ENCODE data around the gene STAC2.

Gene STAC2, protein sequence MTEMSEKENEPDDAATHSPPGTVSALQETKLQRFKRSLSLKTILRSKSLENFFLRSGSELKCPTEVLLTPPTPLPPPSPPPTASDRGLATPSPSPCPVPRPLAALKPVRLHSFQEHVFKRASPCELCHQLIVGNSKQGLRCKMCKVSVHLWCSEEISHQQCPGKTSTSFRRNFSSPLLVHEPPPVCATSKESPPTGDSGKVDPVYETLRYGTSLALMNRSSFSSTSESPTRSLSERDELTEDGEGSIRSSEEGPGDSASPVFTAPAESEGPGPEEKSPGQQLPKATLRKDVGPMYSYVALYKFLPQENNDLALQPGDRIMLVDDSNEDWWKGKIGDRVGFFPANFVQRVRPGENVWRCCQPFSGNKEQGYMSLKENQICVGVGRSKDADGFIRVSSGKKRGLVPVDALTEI

DNA sequence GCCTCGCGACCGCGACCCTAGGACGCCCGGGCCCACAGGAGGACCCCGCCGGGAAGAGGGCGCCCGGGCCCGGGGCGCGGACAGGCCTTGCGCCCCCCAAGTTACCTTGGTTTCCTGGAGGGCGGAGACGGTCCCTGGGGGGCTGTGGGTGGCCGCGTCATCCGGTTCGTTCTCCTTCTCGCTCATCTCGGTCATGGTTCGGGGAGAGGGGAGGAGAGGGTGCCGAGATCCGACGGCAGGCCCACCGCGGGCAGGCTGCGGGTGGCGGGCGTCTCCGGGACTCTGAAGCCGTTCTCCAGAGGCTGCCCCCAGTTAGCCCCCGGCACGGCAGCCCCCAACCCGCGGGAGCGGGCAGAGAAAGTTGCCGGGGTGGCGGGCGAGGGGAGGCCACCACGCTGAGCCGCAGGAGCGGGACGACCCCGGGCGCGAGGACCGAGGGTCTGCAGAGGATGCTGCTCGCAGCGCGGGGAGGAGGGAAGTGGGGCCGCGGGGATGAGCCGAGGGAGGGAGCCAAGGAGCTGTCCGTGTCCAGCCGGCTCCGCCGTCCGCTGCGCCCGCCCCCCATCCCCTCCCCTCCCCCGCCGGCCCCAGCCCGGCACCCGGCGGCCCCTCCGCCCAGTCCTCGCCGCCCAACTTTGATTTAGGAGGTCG is at the start of gene STAC2:
STAC2 (minus strand) TSS at position 638 of the 651 bp plus-strand sequence; CDS start at position 195, 443 bp downstream.
- no peak for DNase-seq (ENCODE audit: low read depth)
- peak within 1 kb of the TSS; percentile 18 for H3K4me3 ChIP-seq (replicated peaks; ENCODE audit: low read depth, low read length)
- TF ChIP-seq, protein P1, sequence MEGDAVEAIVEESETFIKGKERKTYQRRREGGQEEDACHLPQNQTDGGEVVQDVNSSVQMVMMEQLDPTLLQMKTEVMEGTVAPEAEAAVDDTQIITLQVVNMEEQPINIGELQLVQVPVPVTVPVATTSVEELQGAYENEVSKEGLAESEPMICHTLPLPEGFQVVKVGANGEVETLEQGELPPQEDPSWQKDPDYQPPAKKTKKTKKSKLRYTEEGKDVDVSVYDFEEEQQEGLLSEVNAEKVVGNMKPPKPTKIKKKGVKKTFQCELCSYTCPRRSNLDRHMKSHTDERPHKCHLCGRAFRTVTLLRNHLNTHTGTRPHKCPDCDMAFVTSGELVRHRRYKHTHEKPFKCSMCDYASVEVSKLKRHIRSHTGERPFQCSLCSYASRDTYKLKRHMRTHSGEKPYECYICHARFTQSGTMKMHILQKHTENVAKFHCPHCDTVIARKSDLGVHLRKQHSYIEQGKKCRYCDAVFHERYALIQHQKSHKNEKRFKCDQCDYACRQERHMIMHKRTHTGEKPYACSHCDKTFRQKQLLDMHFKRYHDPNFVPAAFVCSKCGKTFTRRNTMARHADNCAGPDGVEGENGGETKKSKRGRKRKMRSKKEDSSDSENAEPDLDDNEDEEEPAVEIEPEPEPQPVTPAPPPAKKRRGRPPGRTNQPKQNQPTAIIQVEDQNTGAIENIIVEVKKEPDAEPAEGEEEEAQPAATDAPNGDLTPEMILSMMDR (IDR thresholded peaks at IDR 0.05; ENCODE audit: low read length, missing control alignments), result no peak

DNA sequence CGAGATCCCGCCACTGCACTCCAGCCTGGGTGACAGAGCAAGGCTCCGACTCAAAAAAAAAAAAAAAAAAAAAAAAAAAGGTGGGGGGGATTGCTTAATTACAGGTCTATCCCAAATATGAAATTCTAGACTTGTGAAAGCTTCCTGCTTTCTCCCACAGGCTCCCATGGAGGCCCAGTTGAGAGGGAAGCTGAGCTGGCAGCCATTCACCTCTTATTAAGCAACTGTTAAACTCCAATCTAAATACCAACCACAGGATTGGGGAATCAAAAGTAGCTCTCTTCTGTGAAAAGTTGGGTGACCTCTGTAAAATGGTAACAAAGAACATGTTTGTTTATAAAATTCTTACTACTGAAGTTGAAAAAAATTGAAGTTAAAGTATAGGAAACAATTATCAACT is 45.8 kb upstream of the STAC2 start:
- DNase-seq (ENCODE audit: low read depth), result peak; percentile 63
- TF ChIP-seq, protein P1 (IDR thresholded peaks at IDR 0.05; ENCODE audit: low read length, missing control alignments), result no peak

DNA sequence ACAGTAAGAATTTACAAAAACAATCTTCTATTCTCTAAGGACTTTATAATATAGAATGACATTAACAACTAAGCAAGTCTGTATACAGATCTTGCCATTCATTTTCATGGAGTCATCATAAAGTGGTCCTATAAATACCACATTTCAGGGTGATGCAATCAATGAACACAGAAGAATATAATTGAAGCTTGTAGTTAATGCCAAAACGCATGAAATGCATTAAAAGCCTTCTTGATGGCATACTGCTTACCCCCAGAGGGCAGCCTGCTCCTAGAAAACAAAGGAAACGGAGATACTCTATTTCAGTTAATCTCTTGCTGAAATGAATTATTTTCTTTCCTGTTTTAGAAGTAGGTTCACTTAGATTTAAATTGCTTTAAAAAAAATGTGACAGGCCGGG is 45.2 kb upstream of the STAC2 start:
- no peak overlapping the region for H3K4me3 ChIP-seq (replicated peaks; ENCODE audit: low read depth, low read length)
- TF ChIP-seq, protein P1 (IDR thresholded peaks at IDR 0.05; ENCODE audit: low read length, missing control alignments), result peak; percentile 59
- DNase-seq (ENCODE audit: low read depth), result peak; percentile 74

More for the DNA sequence above, 45.8 kb upstream of the STAC2 start:
- H3K4me3 ChIP-seq (replicated peaks; ENCODE audit: low read depth, low read length), result no peak overlapping the region

DNA sequence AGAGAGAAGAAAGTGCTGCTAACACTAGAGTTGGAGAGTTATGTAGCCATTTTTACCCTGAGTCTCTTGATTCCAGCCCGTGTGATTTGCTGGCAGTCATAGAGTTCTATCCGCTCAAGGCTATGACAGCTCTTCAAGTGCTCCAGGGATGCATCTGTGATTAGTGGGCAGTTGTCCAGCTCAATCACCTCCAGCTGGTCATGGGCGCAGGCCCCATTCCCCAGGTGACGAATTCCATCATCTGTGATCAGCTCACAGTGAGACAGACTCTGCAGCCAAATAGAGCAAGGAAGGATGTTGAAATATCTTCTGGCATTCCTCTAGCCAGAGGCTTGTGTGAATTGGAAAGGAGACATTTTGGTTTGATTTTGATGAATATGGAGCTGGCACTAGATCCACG is 38.4 kb upstream of the STAC2 start:
- no peak for DNase-seq (ENCODE audit: low read depth)
- TF ChIP-seq, protein P1 (IDR thresholded peaks at IDR 0.05; ENCODE audit: low read length, missing control alignments), result no peak
- no peak overlapping the region for H3K4me3 ChIP-seq (replicated peaks; ENCODE audit: low read depth, low read length)

DNA sequence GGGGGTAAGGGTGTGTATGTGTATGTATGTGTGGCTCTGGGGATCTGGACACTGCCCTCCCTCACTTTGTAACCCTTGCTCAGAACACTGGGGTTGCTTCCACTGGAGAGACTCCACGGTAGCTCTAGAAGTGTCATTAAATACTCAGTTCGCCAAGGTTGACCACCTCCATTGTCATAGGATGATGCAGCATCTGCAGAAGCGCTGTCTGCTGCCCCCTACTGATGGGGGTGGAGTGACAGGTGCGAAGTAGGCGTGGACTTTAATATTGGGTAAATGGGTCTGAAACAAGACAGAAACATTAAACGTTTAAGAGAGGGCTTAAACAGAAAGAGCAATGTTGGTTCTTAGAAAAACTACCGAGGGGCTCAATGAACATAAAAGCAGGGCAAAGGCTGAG is 35.5 kb upstream of the STAC2 start:
- TF ChIP-seq, protein P1 (IDR thresholded peaks at IDR 0.05; ENCODE audit: low read length, missing control alignments), result peak; percentile 24
- H3K4me3 ChIP-seq (replicated peaks; ENCODE audit: low read depth, low read length), result no peak overlapping the region
- DNase-seq (ENCODE audit: low read depth), result no peak

DNA sequence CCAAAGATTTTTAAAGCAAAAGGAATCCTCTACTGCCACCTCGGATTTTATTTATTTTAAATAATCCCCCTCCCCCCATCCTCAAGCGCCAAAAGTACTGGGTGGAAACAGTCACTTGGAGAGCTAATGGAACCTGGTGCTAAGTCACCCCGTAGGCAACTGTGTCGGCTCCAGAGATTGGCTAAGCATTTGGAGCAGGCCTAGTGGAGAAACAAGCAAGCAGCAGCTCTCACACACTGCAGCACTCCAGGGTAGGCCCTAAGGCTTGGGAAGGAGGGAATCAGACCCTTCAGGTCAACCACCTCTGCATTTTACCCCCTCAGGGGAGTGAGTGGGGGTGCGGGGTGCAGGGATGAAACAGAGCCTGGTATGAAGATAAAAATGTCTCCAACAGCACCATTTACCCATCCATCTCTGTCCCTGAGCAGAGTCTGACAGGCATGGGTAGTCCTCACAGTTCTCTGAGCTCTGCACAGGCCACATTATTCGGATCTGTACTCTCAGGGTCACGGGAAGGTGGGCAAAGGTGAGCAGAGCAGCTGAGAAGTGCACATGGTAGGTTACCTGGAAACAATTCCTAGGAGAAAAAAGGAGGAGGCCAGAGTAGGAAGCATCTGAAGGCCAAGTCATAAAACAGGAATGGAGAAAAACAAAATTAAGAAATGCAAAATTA is 27.2 kb upstream of the STAC2 start:
- no peak overlapping the region for H3K4me3 ChIP-seq (replicated peaks; ENCODE audit: low read depth, low read length)
- TF ChIP-seq, protein P1 (IDR thresholded peaks at IDR 0.05; ENCODE audit: low read length, missing control alignments), result no peak
- DNase-seq (ENCODE audit: low read depth), result no peak

Data from fibroblast of pulmonary artery (primary cell).